PC-3 (cell line): ENCODE data around the gene ANKRD34B.

Experiments used
- EZH2 ChIP-seq: fragments of 300-600 bp; sonication (generic); IDR thresholded peaks from one replicate; pipeline ENCODE4 v1.6.1; 2017; ENCODE audit warnings: antibody characterized with exemption, mild to moderate bottlenecking, low read length; ENCODE audit not compliant: unreplicated experiment
- TF ChIP-seq, protein P1 (sequence below): fragments of 300-600 bp; sonication (generic); conservative IDR thresholded peaks from 2 replicates; pipeline ENCODE4 v1.5.1; 2017; ENCODE audit warnings: antibody characterized with exemption, low read depth, mild to moderate bottlenecking, low read length

DNA sequence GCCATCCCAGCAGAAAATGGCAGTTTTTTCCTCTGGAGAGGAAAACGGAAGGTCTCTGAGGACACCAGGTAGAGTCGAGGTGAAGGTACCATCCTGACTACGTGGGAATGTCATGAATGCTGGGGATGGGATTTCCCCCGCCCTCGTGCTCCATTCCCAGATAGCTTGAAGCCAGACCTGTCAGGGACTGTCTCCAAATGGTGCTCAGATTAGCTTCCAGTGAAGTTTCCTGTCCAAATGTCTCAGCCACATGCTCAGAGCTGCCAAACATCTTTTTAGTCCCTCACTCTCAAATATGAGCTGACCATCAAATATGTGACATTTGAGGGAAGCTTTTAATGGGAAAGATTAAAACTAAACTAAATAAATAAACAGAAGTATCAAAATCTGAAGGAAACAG, 7.6 kb upstream of the ANKRD34B start:
- TF ChIP-seq, protein P1, sequence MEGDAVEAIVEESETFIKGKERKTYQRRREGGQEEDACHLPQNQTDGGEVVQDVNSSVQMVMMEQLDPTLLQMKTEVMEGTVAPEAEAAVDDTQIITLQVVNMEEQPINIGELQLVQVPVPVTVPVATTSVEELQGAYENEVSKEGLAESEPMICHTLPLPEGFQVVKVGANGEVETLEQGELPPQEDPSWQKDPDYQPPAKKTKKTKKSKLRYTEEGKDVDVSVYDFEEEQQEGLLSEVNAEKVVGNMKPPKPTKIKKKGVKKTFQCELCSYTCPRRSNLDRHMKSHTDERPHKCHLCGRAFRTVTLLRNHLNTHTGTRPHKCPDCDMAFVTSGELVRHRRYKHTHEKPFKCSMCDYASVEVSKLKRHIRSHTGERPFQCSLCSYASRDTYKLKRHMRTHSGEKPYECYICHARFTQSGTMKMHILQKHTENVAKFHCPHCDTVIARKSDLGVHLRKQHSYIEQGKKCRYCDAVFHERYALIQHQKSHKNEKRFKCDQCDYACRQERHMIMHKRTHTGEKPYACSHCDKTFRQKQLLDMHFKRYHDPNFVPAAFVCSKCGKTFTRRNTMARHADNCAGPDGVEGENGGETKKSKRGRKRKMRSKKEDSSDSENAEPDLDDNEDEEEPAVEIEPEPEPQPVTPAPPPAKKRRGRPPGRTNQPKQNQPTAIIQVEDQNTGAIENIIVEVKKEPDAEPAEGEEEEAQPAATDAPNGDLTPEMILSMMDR, result no peak
- no peak for TF ChIP-seq EZH2
